LNCaP clone FGC (cell line): Measurements from ENCODE around the gene LGR5.

ENCODE experiments used
- DNase-seq: peaks from one replicate; pipeline ENCODE4 v3.0.0-alpha.2; 2011; ENCODE audit warnings: low read depth
- H3K4me3 ChIP-seq: 2 replicates; pipeline ENCODE4 v1.5.1; 2011; ENCODE audit warnings: mild to moderate bottlenecking, low read depth, low read length, control low read depth
- TF ChIP-seq, protein P1 (sequence below): IDR thresholded peaks from 2 replicates; pipeline ENCODE4 v1.5.1; 2012; ENCODE audit warnings: mild to moderate bottlenecking; ENCODE audit not compliant: control insufficient read depth, insufficient read depth; ENCODE audit errors: extremely low read depth

The LGR5 gene

DNA sequence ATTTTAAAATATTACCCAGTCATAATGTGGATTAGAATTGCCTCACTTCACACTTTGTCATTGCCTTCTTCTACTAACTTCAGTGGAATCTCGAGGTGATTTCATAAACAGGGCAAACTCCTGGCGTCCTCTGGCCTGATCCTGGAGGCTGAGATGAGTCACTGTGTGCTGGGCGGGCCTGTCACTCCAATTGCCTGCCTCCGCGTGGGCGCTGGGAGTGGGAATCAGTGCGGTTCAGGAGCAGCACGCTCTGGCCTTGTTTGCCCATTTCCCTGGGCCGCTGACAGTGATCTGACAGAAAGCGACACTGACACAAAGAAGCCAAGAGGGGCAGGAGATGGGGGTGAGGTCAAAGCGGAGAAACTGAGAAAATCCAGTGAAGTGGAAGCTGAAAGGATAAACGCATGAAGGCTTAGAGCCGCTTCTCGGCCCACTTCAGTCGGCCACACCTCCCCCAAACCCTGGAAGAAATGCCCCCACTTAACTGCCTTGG is 29.7 kb downstream of the LGR5 start:
- TF ChIP-seq, protein P1, sequence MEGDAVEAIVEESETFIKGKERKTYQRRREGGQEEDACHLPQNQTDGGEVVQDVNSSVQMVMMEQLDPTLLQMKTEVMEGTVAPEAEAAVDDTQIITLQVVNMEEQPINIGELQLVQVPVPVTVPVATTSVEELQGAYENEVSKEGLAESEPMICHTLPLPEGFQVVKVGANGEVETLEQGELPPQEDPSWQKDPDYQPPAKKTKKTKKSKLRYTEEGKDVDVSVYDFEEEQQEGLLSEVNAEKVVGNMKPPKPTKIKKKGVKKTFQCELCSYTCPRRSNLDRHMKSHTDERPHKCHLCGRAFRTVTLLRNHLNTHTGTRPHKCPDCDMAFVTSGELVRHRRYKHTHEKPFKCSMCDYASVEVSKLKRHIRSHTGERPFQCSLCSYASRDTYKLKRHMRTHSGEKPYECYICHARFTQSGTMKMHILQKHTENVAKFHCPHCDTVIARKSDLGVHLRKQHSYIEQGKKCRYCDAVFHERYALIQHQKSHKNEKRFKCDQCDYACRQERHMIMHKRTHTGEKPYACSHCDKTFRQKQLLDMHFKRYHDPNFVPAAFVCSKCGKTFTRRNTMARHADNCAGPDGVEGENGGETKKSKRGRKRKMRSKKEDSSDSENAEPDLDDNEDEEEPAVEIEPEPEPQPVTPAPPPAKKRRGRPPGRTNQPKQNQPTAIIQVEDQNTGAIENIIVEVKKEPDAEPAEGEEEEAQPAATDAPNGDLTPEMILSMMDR, result no peak
- DNase-seq, result no peak
- no peak overlapping the region for H3K4me3 ChIP-seq

DNA sequence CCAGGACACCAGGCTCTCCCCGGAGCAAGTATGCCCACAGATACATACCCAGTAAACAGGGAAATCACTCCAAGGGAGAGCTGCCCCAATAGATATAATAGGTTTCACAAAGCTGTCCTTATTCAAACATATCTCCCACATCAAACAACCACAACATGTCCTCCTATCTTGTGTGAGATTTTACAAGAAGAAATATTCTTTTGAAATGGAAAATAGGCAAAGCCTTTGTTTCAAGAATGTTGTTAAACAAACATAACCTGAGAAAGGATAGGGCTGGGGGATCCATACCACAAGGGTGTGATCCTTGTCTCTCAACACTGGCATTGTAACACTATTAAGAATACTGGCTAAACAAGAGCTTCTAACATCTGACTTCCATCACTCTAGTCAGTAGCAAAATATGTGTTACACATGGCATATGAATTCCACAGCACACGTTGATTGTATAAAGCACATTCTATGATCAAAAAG is 32.9 kb downstream of the LGR5 start:
- DNase-seq, result no peak
- no peak overlapping the region for H3K4me3 ChIP-seq
- TF ChIP-seq, protein P1, result no peak

DNA sequence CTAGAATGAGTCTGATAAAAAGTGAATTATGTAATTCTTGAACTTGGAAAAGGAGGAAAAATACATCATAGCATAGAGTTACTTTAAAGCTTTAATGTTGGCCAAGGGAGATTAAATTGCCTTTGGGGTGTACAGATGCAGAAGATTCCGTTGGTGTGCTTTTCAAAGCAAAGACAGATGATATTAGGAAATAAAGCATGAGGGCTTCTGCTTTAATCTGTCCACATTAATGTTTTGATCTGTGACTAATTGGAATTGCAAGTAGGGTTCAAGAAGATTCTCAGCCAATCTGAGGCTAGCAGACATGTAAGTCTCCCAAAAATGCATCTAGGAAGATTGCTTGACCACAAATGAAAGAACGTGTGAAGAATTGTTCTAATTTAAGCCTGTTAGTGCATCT is 35.2 kb downstream of the LGR5 start:
- TF ChIP-seq, protein P1, result no peak
- DNase-seq, result no peak

DNA sequence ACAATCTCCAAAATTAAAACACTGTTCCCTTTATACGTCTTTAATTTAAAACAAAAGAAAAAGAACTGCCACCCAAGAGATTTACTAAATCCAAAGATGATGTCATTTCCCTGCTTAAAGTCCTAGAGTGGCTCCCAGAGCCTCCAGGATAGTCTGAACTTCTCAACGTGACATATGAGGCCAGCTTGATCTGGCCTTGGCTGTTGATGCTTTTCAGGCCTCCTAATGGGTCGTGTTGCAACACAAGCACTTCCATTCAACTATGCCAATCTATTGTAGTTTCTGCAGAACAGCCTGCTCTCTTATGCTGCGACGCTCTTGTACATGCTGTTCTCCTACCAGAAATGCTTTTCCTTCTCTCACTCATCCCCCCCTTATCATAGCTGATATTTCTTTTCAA is 35.7 kb downstream of the LGR5 start:
- no peak for DNase-seq
- H3K4me3 ChIP-seq, result no peak overlapping the region
- TF ChIP-seq, protein P1, result no peak

More for the DNA sequence above, 35.2 kb downstream of the LGR5 start:
- H3K4me3 ChIP-seq, result no peak overlapping the region

DNA sequence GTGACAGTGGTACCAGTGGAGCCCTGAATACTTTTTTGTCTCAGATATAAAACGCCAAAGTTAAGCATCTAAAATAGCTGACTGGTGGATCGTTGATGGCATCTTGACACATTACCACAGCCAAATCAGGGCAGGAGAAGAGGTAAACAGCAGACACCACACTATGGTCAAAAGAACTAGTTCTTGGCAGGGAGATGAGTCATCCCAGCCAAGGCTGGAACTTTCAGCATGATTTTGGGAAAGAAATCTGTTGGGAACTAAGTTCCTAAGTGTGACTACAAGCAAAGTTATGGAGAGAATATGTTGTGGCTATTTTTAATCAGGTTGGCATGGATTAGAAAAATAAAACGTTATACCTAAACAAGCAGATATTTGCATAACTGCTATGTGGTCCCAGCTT is 36.9 kb downstream of the LGR5 start:
- TF ChIP-seq, protein P1, result no peak
- DNase-seq, result no peak
- H3K4me3 ChIP-seq, result no peak overlapping the region

DNA sequence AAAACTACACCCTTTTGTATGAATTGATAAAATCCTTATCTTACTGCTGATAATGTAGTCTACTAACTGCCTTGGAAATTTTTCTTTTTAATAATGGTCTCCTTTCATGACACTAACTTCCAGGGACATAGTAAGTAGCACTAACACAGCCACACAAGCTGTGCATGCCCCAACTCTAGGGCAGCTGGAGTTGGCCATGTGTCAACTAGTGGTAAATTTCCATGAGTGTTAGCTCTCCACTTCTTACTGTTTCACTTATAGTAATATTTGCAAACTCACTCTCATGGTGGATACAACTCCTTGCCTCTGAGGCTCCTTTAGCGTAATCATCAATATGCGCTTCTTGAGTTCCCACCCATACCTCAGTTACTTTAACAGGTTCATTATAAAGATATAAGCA is 38.0 kb downstream of the LGR5 start:
- DNase-seq, result no peak
- no peak overlapping the region for H3K4me3 ChIP-seq
- TF ChIP-seq, protein P1, result no peak

DNA sequence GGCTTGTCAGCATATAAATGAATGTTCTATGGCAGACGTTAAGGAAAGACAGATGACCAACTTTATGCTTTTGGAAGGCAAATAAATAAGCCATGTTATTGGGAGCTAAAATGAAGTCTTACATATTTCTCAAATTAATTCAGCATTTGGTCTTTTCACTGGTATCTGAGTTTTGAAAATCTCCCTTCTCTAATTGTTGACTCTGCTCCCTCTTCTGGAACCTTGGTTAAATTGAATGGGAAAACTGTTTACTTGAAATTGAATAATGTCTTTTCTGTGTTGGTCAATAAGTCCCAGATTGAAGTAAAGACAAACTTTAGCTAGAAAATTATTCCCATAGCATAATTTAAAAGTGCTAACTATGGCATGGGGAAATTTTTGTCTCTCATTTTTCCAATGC is 38.7 kb downstream of the LGR5 start:
- DNase-seq, result no peak
- H3K4me3 ChIP-seq, result no peak overlapping the region
- TF ChIP-seq, protein P1, result no peak
